GM18502 (cell line): ENCODE results near the gene ABCA2.
"Not testable (repeated sequence)": the region's sequence is repeated elsewhere in the genome, so short reads cannot be mapped to it uniquely, and the experiment has no call there.

ENCODE experiments used
- ATAC-seq: cut with Tn5 transposase; IDR thresholded peaks from one replicate; pipeline ENCODE4 v1.9.1; 2021; ENCODE audit warnings: mild to moderate bottlenecking; ENCODE audit not compliant: unreplicated experiment, poor library complexity

Gene ABCA2

GRCh38 chr9:137048655-137049543 is 20.9 kb upstream of the ABCA2 start:
- ATAC-seq, result no peak

GRCh38 chr9:137046088-137046787 is 18.2 kb upstream of the ABCA2 start, which contains the start of gene NPDC1:
Gene NPDC1, minus strand, starts transcription at chr9:137046177. Its CDS starts 188 bp downstream, at chr9:137045989.
- peak; percentile 50 for ATAC-seq

- ATAC-seq, result no peak
These were observed 17.5 kb upstream of the ABCA2 start for GRCh38 chr9:137045294-137046087.

GRCh38 chr9:137044502-137045177 is 16.6 kb upstream of the ABCA2 start:
- ATAC-seq, result no peak

- no peak for ATAC-seq
These were observed 16.0 kb upstream of the ABCA2 start for GRCh38 chr9:137044037-137044436.

GRCh38 chr9:137042751-137043727 is 15.0 kb upstream of the ABCA2 start:
- no peak for ATAC-seq

- ATAC-seq, result no peak
These were observed 13.1 kb upstream of the ABCA2 start for GRCh38 chr9:137041124-137041523.

GRCh38 chr9:137040568-137040967 is 12.5 kb upstream of the ABCA2 start:
- ATAC-seq, result no peak

- no peak for ATAC-seq
These were observed 11.8 kb upstream of the ABCA2 start for GRCh38 chr9:137039611-137040366.

- no peak for ATAC-seq
These were observed 10.9 kb upstream of the ABCA2 start for GRCh38 chr9:137038916-137039315.

- no peak for ATAC-seq
These were observed 9.4 kb upstream of the ABCA2 start for GRCh38 chr9:137037483-137037882.

- no peak for ATAC-seq
These were observed 9.0 kb upstream of the ABCA2 start for GRCh38 chr9:137037035-137037434.

- ATAC-seq, result no peak
These were observed 7.9 kb upstream of the ABCA2 start for GRCh38 chr9:137035937-137036336.

- no peak for ATAC-seq
These were observed 7.4 kb upstream of the ABCA2 start for GRCh38 chr9:137035507-137035834.

- peak; percentile 57 for ATAC-seq
These were observed 6.9 kb upstream of the ABCA2 start for GRCh38 chr9:137034709-137035506.

GRCh38 chr9:137034039-137034708 is 6.1 kb upstream of the ABCA2 start:
- ATAC-seq, result no peak

GRCh38 chr9:137033481-137033880 is 5.4 kb upstream of the ABCA2 start:
- not testable (repeated sequence) for ATAC-seq
